ENCODE results near the gene TCEAL1. TPM values are rescaled to one million over a fixed set of nuclear protein-coding genes. Genes with fewer than 3 reads are reported as not detected.
"Not testable (repeated sequence)": the region's sequence is repeated elsewhere in the genome, so short reads cannot be mapped to it uniquely, and the experiment has no call there.

Gene TCEAL1
- total and polyA plus RNA-seq, 7 donors = 18.7 to 54.8 (median 32.2) TPM

- TF ChIP-seq CTCF (IDR thresholded peaks at IDR 0.05) = no peak
- WGBS, 3 donors = 53 to 84% (median 82%) methylated on average over 4 of the region's 4 CpGs
- H3K4me1 ChIP-seq = no peaks in the 10 kb centered on the region
Observed at GRCh38 chrX:103640401-103641155, 11.8 kb downstream of the TCEAL1 start.

GRCh38 chrX:103644125-103644524 lies 15.3 kb downstream of the TCEAL1 start:
- ATAC-seq (no peak), DNase-seq (no peak)
- TF ChIP-seq CTCF (IDR thresholded peaks at IDR 0.05) = no peak
- Histone ChIP-seq H3K27ac (no peak overlapping the region), H3K4me1 (no peaks in the 10 kb centered on the region), H3K36me3 (ENCODE audit: insufficient read depth in 1 of 2, low read depth in 1 of 2) (no peaks in the 10 kb centered on the region), H3K4me3 (no peak overlapping the region), H3K9me3 (no peaks in the 10 kb centered on the region), H3K27me3 (ENCODE audit: insufficient read depth in 3 of 3, low read length in 2 of 3) (no peaks in the 10 kb centered on the region)
- intact Hi-C loops (cut with DNase I) = no loop called here
- WGBS, 3 donors = 69 to 93% (median 86%) methylated on average over 1 of the region's 1 CpG

More at GRCh38 chrX:103640401-103641155, 11.8 kb downstream of the TCEAL1 start:
- ATAC-seq (no peak), DNase-seq (no peak)
- Histone ChIP-seq H3K4me3 (no peak overlapping the region), H3K9me3 (no peaks in the 10 kb centered on the region), H3K36me3 (ENCODE audit: insufficient read depth in 1 of 2, low read depth in 1 of 2) (no peaks in the 10 kb centered on the region), H3K27me3 (ENCODE audit: insufficient read depth in 3 of 3, low read length in 2 of 3) (no peaks in the 10 kb centered on the region), H3K27ac (no peak overlapping the region)
- intact Hi-C loops (cut with DNase I) = no loop called here

GRCh38 chrX:103647630-103648029 lies 18.9 kb downstream of the TCEAL1 start:
- no peaks in the 10 kb centered on the region for H3K4me1 ChIP-seq
- no peaks in the 10 kb centered on the region for H3K9me3 ChIP-seq
- H3K4me3 ChIP-seq = no peak overlapping the region
- no peaks in the 10 kb centered on the region for H3K27me3 ChIP-seq (ENCODE audit: insufficient read depth in 3 of 3, low read length in 2 of 3)
- no peak for TF ChIP-seq CTCF (IDR thresholded peaks at IDR 0.05)
- no peak overlapping the region for H3K27ac ChIP-seq
- ATAC-seq (no peak), DNase-seq (no peak)
- H3K36me3 ChIP-seq (ENCODE audit: insufficient read depth in 1 of 2, low read depth in 1 of 2) = no peaks in the 10 kb centered on the region
- intact Hi-C loops (cut with DNase I) = no loop called here
- WGBS, 3 donors = 66 to 94% (median 88%) methylated on average over 1 of the region's 1 CpG

DNA sequence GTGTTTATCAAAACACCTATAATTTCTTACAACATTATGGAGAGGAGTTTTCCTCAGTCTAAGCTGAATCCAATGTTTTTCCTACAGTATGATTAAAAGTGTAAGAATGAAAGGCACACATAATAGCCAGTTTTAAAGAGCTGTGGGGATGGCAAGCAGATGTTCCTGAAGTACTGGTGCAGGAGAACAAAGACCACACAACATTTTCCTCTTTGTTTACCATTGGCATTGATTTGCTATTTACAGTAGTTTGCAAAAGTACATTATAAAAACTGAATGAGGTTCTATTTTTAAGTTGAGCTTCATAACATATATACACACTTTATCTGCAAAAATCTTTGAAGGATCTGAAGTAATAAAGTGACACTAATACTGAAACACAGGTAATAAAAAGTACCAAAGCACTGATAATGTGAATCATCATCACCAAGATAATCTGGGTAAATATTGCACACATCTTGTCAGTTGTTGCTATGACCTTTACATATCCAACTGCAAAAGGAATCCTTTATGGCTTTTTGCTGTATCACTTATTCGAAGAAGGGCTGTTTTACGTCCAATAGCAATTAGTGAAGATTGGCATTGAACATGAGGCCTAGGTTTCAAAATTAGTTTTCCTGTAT lies 22.5 kb downstream of the TCEAL1 start:
- intact Hi-C loops (cut with DNase I) = no loop called here
- TF ChIP-seq CTCF (IDR thresholded peaks at IDR 0.05) = no peak
- Histone ChIP-seq H3K27me3 (ENCODE audit: insufficient read depth in 3 of 3, low read length in 2 of 3) (no peaks in the 10 kb centered on the region), H3K4me3 (no peak overlapping the region), H3K27ac (no peak overlapping the region), H3K9me3 (no peaks in the 10 kb centered on the region), H3K36me3 (ENCODE audit: insufficient read depth in 1 of 2, low read depth in 1 of 2) (no peaks in the 10 kb centered on the region), H3K4me1 (no peaks in the 10 kb centered on the region)
- DNase-seq (no peak), ATAC-seq (no peak)
- WGBS, 3 donors = 92 to 96% (median 93%) methylated on average over 2 of the region's 2 CpGs

GRCh38 chrX:103655230-103656000 lies 26.6 kb downstream of the TCEAL1 start:
- H3K36me3 ChIP-seq (ENCODE audit: insufficient read depth in 1 of 2, low read depth in 1 of 2); DNase-seq; H3K27ac ChIP-seq; H3K9me3 ChIP-seq; H3K27me3 ChIP-seq (ENCODE audit: insufficient read depth in 3 of 3, low read length in 2 of 3); ATAC-seq; intact Hi-C loops (cut with DNase I); H3K4me3 ChIP-seq; H3K4me1 ChIP-seq: not testable (repeated sequence)
- WGBS, 3 donors = 71 to 94% (median 94%) methylated on average over 6 to 7 of the region's 7 CpGs
